Type B pancreatic cell (in vitro differentiated cells): Measurements from ENCODE around the gene UBALD1. TPM values are rescaled to one million over a fixed set of nuclear protein-coding genes. Genes with fewer than 3 reads are reported as not detected.
A peak's percentile ranks its signal among the peaks of the same experiment; 100 is the strongest.

ENCODE experiments used
- DNase-seq: peaks from one replicate; pipeline ENCODE4 v3.0.0; 2021; ENCODE audit warnings: mixed read lengths; ENCODE audit not compliant: unreplicated experiment; ENCODE audit errors: extremely low spot score
- H3K27ac Mint-ChIP-seq: 2 replicates; pipeline ENCODE4 v1.8.0; 2021; ENCODE audit warnings: mild to moderate bottlenecking, mixed read lengths
- H3K27me3 Mint-ChIP-seq: 2 replicates; pipeline ENCODE4 v1.8.0; 2021; ENCODE audit warnings: mixed read lengths
- H3K36me3 Mint-ChIP-seq: 2 replicates; pipeline ENCODE4 v1.8.0; 2021; ENCODE audit warnings: mixed read lengths
- H3K4me1 Mint-ChIP-seq: one replicate; pipeline ENCODE4 v1.8.0; 2021; ENCODE audit warnings: mixed read lengths; ENCODE audit not compliant: unreplicated experiment
- H3K4me3 Mint-ChIP-seq: 2 replicates; pipeline ENCODE4 v1.8.0; 2021; ENCODE audit warnings: mild to moderate bottlenecking, mixed read lengths
- H3K9me3 Mint-ChIP-seq: 2 replicates; pipeline ENCODE4 v1.8.0; 2021; ENCODE audit warnings: mixed read lengths
- CTCF ChIP-seq: fragments of 200-600 bp; sonication (generic); conservative IDR thresholded peaks from 2 replicates; pipeline ENCODE4 v1.5.0; 2021; ENCODE audit warnings: antibody characterized with exemption, mild to moderate bottlenecking
- long read RNA-seq: library from polyadenylated mRNA; unstranded; transcript quantifications from one replicate; pipeline ENCODE4 v2.0.0, GENCODE V29; 2020
- total RNA-seq: library from RNA; stranded (reverse); gene quantifications from 2 replicates; pipeline ENCODE4 v1.2.1, GENCODE V29; 2021; ENCODE audit warnings: low replicate concordance

The UBALD1 gene
- 49.2 and 85.9 TPM in 2 replicates for total RNA-seq
- long read RNA-seq, partial matches to known transcripts, result 0 of 1 reads
- long read RNA-seq, other reads (novel, unspliced or antisense), result 0 of 1 reads

GRCh38 chr16:4614571-4615383 lies at the start of gene UBALD1:
Gene UBALD1, minus strand, starts transcription at chr16:4614888. Its CDS starts 91 bp downstream, at chr16:4614797.
- no peaks in the 10 kb centered on the region for H3K9me3 Mint-ChIP-seq
- peak; percentile 85 for DNase-seq
- no peak for TF ChIP-seq CTCF
- peaks cover 11% of the 10 kb centered on the region for H3K4me1 Mint-ChIP-seq
- peak within 1 kb of the TSS; percentile 100 for H3K27ac Mint-ChIP-seq
- H3K36me3 Mint-ChIP-seq, result no peaks in the 10 kb centered on the region
- peak within 1 kb of the TSS; percentile 98 for H3K4me3 Mint-ChIP-seq
- no peaks in the 10 kb centered on the region for H3K27me3 Mint-ChIP-seq

GRCh38 chr16:4663777-4664465 lies 49.2 kb upstream of the UBALD1 start:
- Mint-ChIP-seq H3K4me3 (peak overlapping the region; percentile 34), H3K27me3 (no peaks in the 10 kb centered on the region), H3K36me3 (no peaks in the 10 kb centered on the region), H3K4me1 (peaks cover 14% of the 10 kb centered on the region), H3K27ac (peak overlapping the region; percentile 78), H3K9me3 (no peaks in the 10 kb centered on the region)
- no peak for TF ChIP-seq CTCF
- DNase-seq, result no peak

GRCh38 chr16:4663465-4663776 lies 48.7 kb upstream of the UBALD1 start:
- DNase-seq, result no peak
- H3K27ac Mint-ChIP-seq, result peak overlapping the region; percentile 78
- TF ChIP-seq CTCF, result no peak
- peak overlapping the region; percentile 34 for H3K4me3 Mint-ChIP-seq
- H3K9me3 Mint-ChIP-seq, result no peaks in the 10 kb centered on the region
- no peaks in the 10 kb centered on the region for H3K27me3 Mint-ChIP-seq
- no peaks in the 10 kb centered on the region for H3K36me3 Mint-ChIP-seq
- peaks cover 14% of the 10 kb centered on the region for H3K4me1 Mint-ChIP-seq

GRCh38 chr16:4661661-4662060 lies 47.0 kb upstream of the UBALD1 start:
- H3K9me3 Mint-ChIP-seq, result no peaks in the 10 kb centered on the region
- no peaks in the 10 kb centered on the region for H3K36me3 Mint-ChIP-seq
- H3K27ac Mint-ChIP-seq, result no peak overlapping the region
- H3K27me3 Mint-ChIP-seq, result no peaks in the 10 kb centered on the region
- no peak for TF ChIP-seq CTCF
- DNase-seq, result no peak
- no peak overlapping the region for H3K4me3 Mint-ChIP-seq
- peaks cover 9% of the 10 kb centered on the region for H3K4me1 Mint-ChIP-seq

GRCh38 chr16:4660454-4661007 lies 45.8 kb upstream of the UBALD1 start:
- peak overlapping the region; percentile 66 for H3K27ac Mint-ChIP-seq
- H3K4me3 Mint-ChIP-seq, result no peak overlapping the region
- H3K36me3 Mint-ChIP-seq, result no peaks in the 10 kb centered on the region
- no peak for TF ChIP-seq CTCF
- no peaks in the 10 kb centered on the region for H3K27me3 Mint-ChIP-seq
- H3K9me3 Mint-ChIP-seq, result no peaks in the 10 kb centered on the region
- peaks cover 9% of the 10 kb centered on the region for H3K4me1 Mint-ChIP-seq
- no peak for DNase-seq
